A549 (cell line): ENCODE results near the gene KPNA5. TPM values are rescaled to one million over a fixed set of nuclear protein-coding genes. Genes with fewer than 3 reads are reported as not detected.
"Not testable (repeated sequence)": the region's sequence is repeated elsewhere in the genome, so short reads cannot be mapped to it uniquely, and the experiment has no call there.

Experiments
- ATAC-seq, 2 experiments: fragments of 200-7000 bp in 1 of 2; fragments of >200 bp in 1 of 2; cut with Nextera tagmentation in 1 of 2; cut with Tn5 transposase in 1 of 2; 3 replicates each; pipeline versions ENCODE4 v1.8.0 to v1.9.1; 2018 to 2020; ENCODE audit warnings: mild to moderate bottlenecking in 1 of 2, moderate library complexity in 1 of 2
- CTCF ChIA-PET: fragments of 300-600 bp; sonication (Branson Sonifier 250); formaldehyde crosslinking; extraction: SDS; loops from one replicate; lab custom pipeline; 2021; ENCODE audit warnings: antibody characterized with exemption, inconsistent platforms; lab: Yijun Ruan, JAX
- POLR2A ChIA-PET: fragments of 350-600 bp; formaldehyde crosslinking; extraction: SDS; loops from one replicate; lab custom pipeline; 2021; ENCODE audit warnings: antibody characterized with exemption, inconsistent platforms; lab: Yijun Ruan, JAX
- DNase-seq, 2 experiments: peaks; one replicate each; pipeline versions ENCODE4 v3.0.0 to v3.0.0-alpha.2; 2011 to 2016; ENCODE audit warnings: low read depth in 1 of 2, low spot score in 1 of 2
- FAIRE-seq: peaks from 2 replicates; lab custom pipeline; 2011; peaks lifted over from hg19 to GRCh38; lab: Jason Lieb, UNC
- H3K27ac ChIP-seq, 2 experiments: fragments of >200 bp; sonication (Bioruptor Twin); formaldehyde crosslinking; 3 replicates each; pipeline ENCODE4 v1.5.1; 2016 to 2017
- H3K4me1 ChIP-seq: fragments of >200 bp; sonication (Bioruptor Twin); formaldehyde crosslinking; 3 replicates; pipeline ENCODE4 v1.6.1; 2016
- H3K4me2 ChIP-seq: fragments of >200 bp; sonication (Bioruptor Twin); formaldehyde crosslinking; 3 replicates; pipeline ENCODE4 v1.6.1; 2016
- H3K4me3 ChIP-seq: fragments of >200 bp; sonication (Bioruptor Twin); formaldehyde crosslinking; 3 replicates; pipeline ENCODE4 v1.5.1; 2016
- H3K9me3 ChIP-seq: fragments of >200 bp; sonication (Bioruptor Twin); formaldehyde crosslinking; 3 replicates; pipeline ENCODE4 v1.6.1; 2016
- CBX2 ChIP-seq: fragments of 200-600 bp; sonication (generic); IDR thresholded peaks from 2 replicates; pipeline ENCODE4 v1.6.1; 2016; ENCODE audit warnings: low read depth, mild to moderate bottlenecking, borderline replicate concordance
- CBX8 ChIP-seq: fragments of 200-600 bp; sonication (generic); IDR thresholded peaks from 2 replicates; pipeline ENCODE4 v1.6.1; 2016
- CEBPB ChIP-seq, 2 experiments: fragments of >200 bp in 1 of 2; sonication (Bioruptor Twin) in 1 of 2; formaldehyde crosslinking in 1 of 2; IDR thresholded peaks; 2 replicates each; pipeline ENCODE4 v1.6.1; 2012 to 2016
- CHD2 ChIP-seq: fragments of 150-350 bp; IDR thresholded peaks from 2 replicates; pipeline ENCODE4 v1.6.1; 2014; ENCODE audit warnings: low read length; ENCODE audit not compliant: partially characterized antibody
- ESRRA ChIP-seq: fragments of 150-350 bp; IDR thresholded peaks from 2 replicates; pipeline ENCODE4 v1.6.1; 2014; ENCODE audit warnings: mild to moderate bottlenecking, low read length, borderline replicate concordance
- FOSL2 ChIP-seq, 2 experiments: fragments of 450-650 bp in 1 of 2; fragments of >200 bp in 1 of 2; sonication (Bioruptor Twin) in 1 of 2; formaldehyde crosslinking; IDR thresholded peaks; 2 replicates each; pipeline versions ENCODE4 v1.5.0 to v1.6.1; 2016 to 2020; ENCODE audit warnings: mild to moderate bottlenecking in 1 of 2, moderate library complexity in 1 of 2
- FOXS1 ChIP-seq: fragments of 250-450 bp; sonication (Bioruptor Pico); IDR thresholded peaks from 2 replicates; pipeline ENCODE4 v1.5.0; 2020; ENCODE audit warnings: mild to moderate bottlenecking, moderate library complexity
- GATA3 ChIP-seq: IDR thresholded peaks from 2 replicates; pipeline ENCODE4 v1.6.1; 2012; ENCODE audit warnings: borderline replicate concordance
- HDAC2 ChIP-seq: fragments of 200-600 bp; sonication (generic); IDR thresholded peaks from 2 replicates; pipeline ENCODE4 v1.6.1; 2016
- HOXB5 ChIP-seq: fragments of 250-450 bp; sonication (Bioruptor Pico); IDR thresholded peaks from 2 replicates; pipeline ENCODE4 v1.5.0; 2020; ENCODE audit warnings: mild to moderate bottlenecking, moderate library complexity
- MAZ ChIP-seq: fragments of 150-350 bp; IDR thresholded peaks from 2 replicates; pipeline ENCODE4 v1.6.1; 2014; ENCODE audit warnings: antibody characterized with exemption, low read depth, low read length, borderline replicate concordance
- MYC ChIP-seq: IDR thresholded peaks from 2 replicates; pipeline ENCODE4 v1.6.1; 2012; ENCODE audit warnings: mild to moderate bottlenecking, inconsistent platforms, low read length, improper control_type of control experiment, borderline replicate concordance
- PHF8 ChIP-seq: fragments of 200-600 bp; sonication (generic); IDR thresholded peaks from 2 replicates; pipeline ENCODE4 v1.6.1; 2016; ENCODE audit warnings: low read depth, mild to moderate bottlenecking, antibody characterized with exemption, moderate library complexity, borderline replicate concordance
- POLR2AphosphoS2 ChIP-seq: conservative IDR thresholded peaks from 2 replicates; pipeline ENCODE4 v1.6.1; 2012; ENCODE audit warnings: low read length, improper control_type of control experiment, inconsistent platforms
- RARB ChIP-seq: fragments of 250-450 bp; sonication (Bioruptor Pico); IDR thresholded peaks from 2 replicates; pipeline ENCODE4 v1.8.0; 2021; ENCODE audit warnings: mild to moderate bottlenecking, moderate library complexity
- RFX5 ChIP-seq: fragments of 450-650 bp; IDR thresholded peaks from 2 replicates; pipeline ENCODE4 v1.7.1; 2014; ENCODE audit warnings: antibody characterized with exemption, mild to moderate bottlenecking, moderate library complexity
- RNF2 ChIP-seq: fragments of 200-600 bp; sonication (generic); IDR thresholded peaks from 2 replicates; pipeline ENCODE4 v1.6.1; 2016; ENCODE audit warnings: low read depth, mild to moderate bottlenecking, antibody characterized with exemption, moderate library complexity, borderline replicate concordance
- SREBF2 ChIP-seq: fragments of 450-650 bp; IDR thresholded peaks from 2 replicates; pipeline ENCODE4 v1.6.1; 2014; ENCODE audit warnings: mild to moderate bottlenecking, moderate library complexity
- TFCP2L1 ChIP-seq: fragments of 250-450 bp; sonication (Bioruptor Pico); IDR thresholded peaks from 2 replicates; pipeline ENCODE4 v1.5.0; 2021; ENCODE audit warnings: mild to moderate bottlenecking
- ZC3H11A ChIP-seq: fragments of 450-650 bp; IDR thresholded peaks from 2 replicates; pipeline ENCODE4 v1.6.1; 2014; ENCODE audit warnings: antibody characterized with exemption, mild to moderate bottlenecking
- ZFP36 ChIP-seq: fragments of 450-650 bp; IDR thresholded peaks from 2 replicates; pipeline ENCODE4 v1.6.1; 2014; ENCODE audit warnings: borderline replicate concordance; ENCODE audit not compliant: partially characterized antibody
- ZNF302 ChIP-seq: fragments of 250-450 bp; sonication (Bioruptor Pico); IDR thresholded peaks from 2 replicates; pipeline ENCODE4 v1.9.0; 2021; ENCODE audit warnings: inconsistent platforms, mild to moderate bottlenecking, moderate library complexity
- WGBS: methylation state at CpG from one replicate; pipeline ENCODE4 v1.1.6; 2017; ENCODE audit errors: missing lambda C conversion rate; 5-methylcytosine and 5-hydroxymethylcytosine counted together
- polyA plus RNA-seq, 4 experiments: library from polyadenylated mRNA; depleted of rRNA in 3 of 4; stranded (reverse); fragments of >200 nt; fragmentation: RNase III in 1 of 4; extraction: RNeasy Plus Mini Kit Qiagen cat#74134 plus additional on column Dnase treatment in 1 of 4; gene quantifications; 2 replicates in 3 of 4; 3 replicates in 1 of 4; pipeline ENCODE4 v1.2.3, GENCODE V29; 2011 to 2017
- TF ChIP-seq, protein P1 (sequence below): IDR thresholded peaks from 2 replicates; pipeline ENCODE4 v1.6.1; 2012
- TF ChIP-seq, protein P2 (sequence below): fragments of 450-650 bp; IDR thresholded peaks from 2 replicates; pipeline ENCODE4 v1.6.1; 2014; ENCODE audit warnings: antibody characterized with exemption
- TF ChIP-seq, protein P3 (sequence below): IDR thresholded peaks from 2 replicates; pipeline ENCODE4 v1.6.1; 2012; ENCODE audit warnings: low read depth, borderline replicate concordance

KPNA5 gene
- polyA plus RNA-seq, 2 of the 4 experiments (the other 2 are of a cell fraction): 2.2 to 4.5 TPM

DNA sequence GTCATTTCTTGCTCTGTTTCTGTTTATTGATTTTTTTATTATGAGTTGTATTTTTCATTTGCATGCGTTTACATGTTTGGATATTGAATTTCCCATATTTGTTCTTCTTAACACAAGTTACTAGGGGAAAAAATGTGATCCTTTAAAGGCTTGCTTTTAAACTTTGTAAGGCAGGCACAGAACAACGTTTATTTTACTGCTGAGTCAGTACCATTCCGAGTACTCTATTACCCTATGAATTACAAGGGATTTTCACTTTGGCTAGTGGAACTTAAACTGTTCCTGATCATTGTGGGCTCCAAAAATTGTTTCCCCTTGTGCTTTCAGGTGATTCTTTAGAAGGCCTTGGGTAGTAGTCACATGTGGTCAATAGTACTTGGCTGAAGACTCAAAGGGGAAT, 56.0 kb downstream of the KPNA5 start:
- DNase-seq (no peak), ATAC-seq (no peak), FAIRE-seq (no peak)
- CTCF ChIA-PET: no interaction called here
- WGBS: 88% methylated on average over 3 of the region's 3 CpGs
- H3K9me3 ChIP-seq: no peaks in the 10 kb centered on the region
- POLR2A ChIA-PET: no interaction called here
- H3K27ac ChIP-seq: no peak overlapping the region
- no peaks in the 10 kb centered on the region for H3K4me1 ChIP-seq
- no peak overlapping the region for H3K4me3 ChIP-seq
- TF ChIP-seq SREBF2 (no peak), CBX8 (no peak), CBX2 (no peak), ZC3H11A (no peak), MAZ (no peak), RARB (no peak), FOXS1 (CRISPR knock-in tag) (no peak), MYC (no peak), FOSL2 (IDR thresholded peaks at IDR 0.05) (no peak), FOSL2 (CRISPR knock-in tag; IDR thresholded peaks at IDR 0.05) (no peak), TFCP2L1 (CRISPR knock-in tag) (no peak), HDAC2 (no peak), ZNF302 (CRISPR knock-in tag) (no peak)
- TF ChIP-seq, protein P1, sequence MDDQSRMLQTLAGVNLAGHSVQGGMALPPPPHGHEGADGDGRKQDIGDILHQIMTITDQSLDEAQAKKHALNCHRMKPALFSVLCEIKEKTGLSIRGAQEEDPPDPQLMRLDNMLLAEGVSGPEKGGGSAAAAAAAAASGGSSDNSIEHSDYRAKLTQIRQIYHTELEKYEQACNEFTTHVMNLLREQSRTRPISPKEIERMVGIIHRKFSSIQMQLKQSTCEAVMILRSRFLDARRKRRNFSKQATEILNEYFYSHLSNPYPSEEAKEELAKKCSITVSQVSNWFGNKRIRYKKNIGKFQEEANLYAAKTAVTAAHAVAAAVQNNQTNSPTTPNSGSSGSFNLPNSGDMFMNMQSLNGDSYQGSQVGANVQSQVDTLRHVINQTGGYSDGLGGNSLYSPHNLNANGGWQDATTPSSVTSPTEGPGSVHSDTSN: no peak
- no peak overlapping the region for H3K4me2 ChIP-seq

DNA sequence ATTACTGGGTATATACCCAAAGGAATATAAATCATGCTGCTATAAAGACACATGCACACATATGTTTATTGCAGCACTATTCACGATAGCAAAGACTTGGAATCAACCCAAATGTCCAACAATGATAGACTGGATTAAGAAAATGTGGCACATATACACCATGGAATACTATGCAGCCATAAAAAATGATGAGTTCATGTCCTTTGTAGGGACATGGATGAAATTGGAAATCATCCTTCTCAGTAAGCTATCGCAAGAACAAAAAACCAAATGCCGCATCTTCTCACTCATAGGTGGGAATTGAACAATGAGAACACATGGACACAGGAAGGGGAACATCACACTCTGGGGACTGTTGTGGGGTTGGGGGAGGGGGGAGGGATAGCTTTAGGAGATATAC, 59.5 kb downstream of the KPNA5 start:
- POLR2A ChIA-PET, CTCF ChIA-PET, H3K4me3 ChIP-seq, ATAC-seq, H3K4me2 ChIP-seq, DNase-seq, H3K9me3 ChIP-seq, H3K27ac ChIP-seq, FAIRE-seq, H3K4me1 ChIP-seq: not testable (repeated sequence)
- WGBS: 92% methylated on average over 2 of the region's 3 CpGs

DNA sequence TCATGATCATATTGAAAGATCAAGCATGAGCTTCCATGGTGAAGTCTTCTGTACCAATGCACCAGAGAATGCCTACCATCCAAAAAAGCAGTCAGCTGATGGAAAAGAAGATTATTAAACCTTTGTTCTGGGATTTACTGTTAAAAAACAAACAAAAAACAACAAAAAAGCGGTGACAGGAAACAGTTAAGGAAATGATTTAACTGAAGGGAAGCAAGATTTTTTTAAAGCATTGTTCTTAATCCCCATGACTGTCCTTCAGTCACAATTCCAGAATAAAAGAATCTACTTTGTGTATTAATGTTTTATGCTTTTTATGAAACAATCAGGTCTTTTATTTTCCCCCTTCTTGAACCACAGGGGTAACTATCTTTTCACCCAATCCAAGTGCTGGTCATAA, 60.6 kb downstream of the KPNA5 start:
- no peak for TF ChIP-seq ZFP36
- TF ChIP-seq RFX5: no peak
- TF ChIP-seq MYC: no peak
- TF ChIP-seq ESRRA: no peak
- TF ChIP-seq CEBPB (IDR thresholded peaks at IDR 0.05): no peak
- TF ChIP-seq, protein P1: no peak
- no peak for TF ChIP-seq CHD2
- TF ChIP-seq, protein P2, sequence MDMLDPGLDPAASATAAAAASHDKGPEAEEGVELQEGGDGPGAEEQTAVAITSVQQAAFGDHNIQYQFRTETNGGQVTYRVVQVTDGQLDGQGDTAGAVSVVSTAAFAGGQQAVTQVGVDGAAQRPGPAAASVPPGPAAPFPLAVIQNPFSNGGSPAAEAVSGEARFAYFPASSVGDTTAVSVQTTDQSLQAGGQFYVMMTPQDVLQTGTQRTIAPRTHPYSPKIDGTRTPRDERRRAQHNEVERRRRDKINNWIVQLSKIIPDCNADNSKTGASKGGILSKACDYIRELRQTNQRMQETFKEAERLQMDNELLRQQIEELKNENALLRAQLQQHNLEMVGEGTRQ: no peak
- TF ChIP-seq, protein P3, sequence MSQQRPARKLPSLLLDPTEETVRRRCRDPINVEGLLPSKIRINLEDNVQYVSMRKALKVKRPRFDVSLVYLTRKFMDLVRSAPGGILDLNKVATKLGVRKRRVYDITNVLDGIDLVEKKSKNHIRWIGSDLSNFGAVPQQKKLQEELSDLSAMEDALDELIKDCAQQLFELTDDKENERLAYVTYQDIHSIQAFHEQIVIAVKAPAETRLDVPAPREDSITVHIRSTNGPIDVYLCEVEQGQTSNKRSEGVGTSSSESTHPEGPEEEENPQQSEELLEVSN: no peak
- no peak for TF ChIP-seq GATA3
- TF ChIP-seq HOXB5 (CRISPR knock-in tag): no peak
- TF ChIP-seq ZC3H11A: no peak
- TF ChIP-seq RNF2: no peak
- no peak for TF ChIP-seq PHF8
- no peak for TF ChIP-seq POLR2AphosphoS2
- WGBS: 88% methylated on average over 1 of the region's 1 CpG
- CTCF ChIA-PET: no interaction called here
- ATAC-seq (no peak), DNase-seq (no peak), FAIRE-seq (no peak)
- no peak overlapping the region for H3K27ac ChIP-seq
- no peaks in the 10 kb centered on the region for H3K9me3 ChIP-seq
- H3K4me3 ChIP-seq: no peak overlapping the region
- no peaks in the 10 kb centered on the region for H3K4me1 ChIP-seq
- POLR2A ChIA-PET: no interaction called here
- H3K4me2 ChIP-seq: no peak overlapping the region
